SK-N-SH (cell line): ENCODE measurements around the gene ARHGEF10L. TPM values are rescaled to one million over a fixed set of nuclear protein-coding genes. Genes with fewer than 3 reads are reported as not detected.

Experiments used
- CTCF ChIA-PET: fragments of 300-600, 350-600 bp; formaldehyde crosslinking; extraction: SDS; loops from one replicate; lab custom pipeline; 2021; lab: Yijun Ruan, JAX
- POLR2A ChIA-PET: fragments of 350-600 bp; sonication (Branson Sonifier 250); formaldehyde crosslinking; extraction: SDS; loops from one replicate; lab custom pipeline; 2020; ENCODE audit warnings: antibody characterized with exemption, inconsistent platforms; lab: Yijun Ruan, JAX
- DNase-seq: peaks from one replicate; pipeline ENCODE4 v3.0.0; 2012
- H2AFZ ChIP-seq: fragments of 200-600 bp; sonication (generic); 2 replicates; pipeline ENCODE4 v1.8.1; 2016; ENCODE audit warnings: antibody characterized with exemption, mild to moderate bottlenecking, low read depth
- H3F3A ChIP-seq: fragments of 200-600 bp; sonication (generic); replicated peaks from 2 replicates; pipeline ENCODE3; 2016; ENCODE audit warnings: antibody characterized with exemption, mild to moderate bottlenecking; ENCODE audit not compliant: insufficient read depth
- H3K27ac ChIP-seq, 2 experiments: fragments of 200-500 bp in 1 of 2; fragments of 200-600 bp in 1 of 2; sonication (Bioruptor generic) in 1 of 2; sonication (generic), shearing (Covaris generic) in 1 of 2; 2 replicates each; pipeline versions ENCODE4 v1.5.1 to v1.6.1; 2014 to 2016; ENCODE audit warnings: low read depth in 2 of 2, inconsistent platforms in 1 of 2, low read length in 1 of 2, mild to moderate bottlenecking in 1 of 2, mixed read lengths in 1 of 2
- H3K27me3 ChIP-seq: fragments of 200-600 bp; sonication (generic), shearing (Covaris generic); 2 replicates; pipeline ENCODE4 v1.6.1; 2016; ENCODE audit warnings: mixed run types; ENCODE audit not compliant: insufficient read depth
- H3K36me3 ChIP-seq, 2 experiments: fragments of 200-500 bp in 1 of 2; fragments of 200-600 bp in 1 of 2; sonication (Bioruptor generic) in 1 of 2; sonication (generic) in 1 of 2; replicated peaks in 1 of 2; 2 replicates each; pipeline versions ENCODE3 to v1.5.1; 2014 to 2016; ENCODE audit warnings: low read length in 1 of 2, mild to moderate bottlenecking in 1 of 2; ENCODE audit not compliant: insufficient read depth in 2 of 2, control insufficient read depth in 1 of 2
- H3K4me1 ChIP-seq, 2 experiments: fragments of 200-500 bp in 1 of 2; fragments of 200-600 bp in 1 of 2; sonication (Bioruptor generic) in 1 of 2; sonication (generic), shearing (Covaris generic) in 1 of 2; 2 replicates each; pipeline versions ENCODE4 v1.5.1 to v1.6.1; 2014 to 2016; ENCODE audit warnings: low read depth in 1 of 2, low read length in 1 of 2, mixed run types in 1 of 2; ENCODE audit not compliant: insufficient read depth in 2 of 2, control insufficient read depth in 1 of 2
- H3K4me2 ChIP-seq: fragments of 200-600 bp; sonication (generic), shearing (Covaris generic); 2 replicates; pipeline ENCODE4 v1.6.1; 2017; ENCODE audit warnings: mixed run types
- H3K4me3 ChIP-seq, 2 experiments: fragments of 200-500 bp in 1 of 2; fragments of 200-600 bp in 1 of 2; sonication (Bioruptor generic) in 1 of 2; sonication (generic), shearing (Covaris generic) in 1 of 2; 2 replicates each; pipeline versions ENCODE4 v1.5.1 to v1.8.1; 2014 to 2016; ENCODE audit warnings: low read depth in 2 of 2, inconsistent platforms in 1 of 2, low read length in 1 of 2, mild to moderate bottlenecking in 1 of 2, mixed read lengths in 1 of 2, moderate library complexity in 1 of 2
- H3K79me2 ChIP-seq: fragments of 200-600 bp; sonication (generic); 2 replicates; pipeline ENCODE4 v1.8.1; 2017; ENCODE audit warnings: mild to moderate bottlenecking; ENCODE audit not compliant: insufficient read depth
- H3K9ac ChIP-seq: fragments of 200-600 bp; sonication (generic); 2 replicates; pipeline ENCODE4 v1.6.1; 2017; ENCODE audit warnings: mixed run types
- H3K9me2 ChIP-seq: fragments of 200-600 bp; sonication (generic); 2 replicates; pipeline ENCODE4 v1.6.1; 2017; ENCODE audit warnings: mixed run types
- H3K9me3 ChIP-seq: fragments of 200-600 bp; sonication (generic); 2 replicates; pipeline ENCODE4 v1.6.1; 2017; ENCODE audit warnings: mixed run types, mild to moderate bottlenecking, moderate library complexity
- H4K20me1 ChIP-seq: fragments of 200-600 bp; sonication (generic); 2 replicates; pipeline ENCODE4 v1.6.1; 2017; ENCODE audit warnings: mild to moderate bottlenecking, mixed run types; ENCODE audit not compliant: insufficient read depth
- FOSL2 ChIP-seq: IDR thresholded peaks from 2 replicates; pipeline ENCODE4 v1.4.0; 2012; ENCODE audit warnings: low read depth, mild to moderate bottlenecking, moderate library complexity, borderline replicate concordance
- FOXJ3 ChIP-seq: sonication (generic); formaldehyde crosslinking; IDR thresholded peaks from 2 replicates; pipeline ENCODE4 v1.5.1; 2020; ENCODE audit warnings: mild to moderate bottlenecking, missing genetic modification reagents
- GABPA ChIP-seq: IDR thresholded peaks from 2 replicates; pipeline ENCODE4 v1.4.0; 2012; ENCODE audit warnings: low read depth, mild to moderate bottlenecking
- NFIC ChIP-seq: IDR thresholded peaks from 2 replicates; pipeline ENCODE4 v1.4.0; 2012; ENCODE audit warnings: borderline replicate concordance
- NRF1 ChIP-seq: IDR thresholded peaks from 2 replicates; pipeline ENCODE4 v1.6.1; 2012; ENCODE audit warnings: low read depth, mild to moderate bottlenecking, low read length
- RAD21 ChIP-seq: IDR thresholded peaks from 2 replicates; pipeline ENCODE4 v1.6.1; 2012; ENCODE audit warnings: mild to moderate bottlenecking, low read length
- RCOR1 ChIP-seq: fragments of 150-350 bp; IDR thresholded peaks from 2 replicates; pipeline ENCODE4 v1.6.1; 2017; ENCODE audit warnings: antibody characterized with exemption, low read length
- RXRA ChIP-seq: IDR thresholded peaks from 2 replicates; pipeline ENCODE4 v1.4.0; 2012; ENCODE audit warnings: low read depth, mild to moderate bottlenecking, borderline replicate concordance
- SMC3 ChIP-seq: IDR thresholded peaks from 2 replicates; pipeline ENCODE4 v1.6.1; 2012; ENCODE audit warnings: low read depth, low read length, improper control_type of control experiment
- TCF12 ChIP-seq: IDR thresholded peaks from 2 replicates; pipeline ENCODE4 v1.4.0; 2012
- TEAD4 ChIP-seq: IDR thresholded peaks from 2 replicates; pipeline ENCODE4 v1.4.0; 2012; ENCODE audit warnings: mild to moderate bottlenecking, borderline replicate concordance; ENCODE audit not compliant: insufficient read depth
- WGBS: methylation state at CpG from one replicate; pipeline ENCODE4 v1.1.6; 2017; ENCODE audit warnings: low lambda C conversion rate; 5-methylcytosine and 5-hydroxymethylcytosine counted together
- polyA plus RNA-seq, 3 experiments: library from polyadenylated mRNA; depleted of rRNA; stranded (reverse); fragments of >200 nt; gene quantifications; 2 replicates each; pipeline ENCODE4 v1.2.3, GENCODE V29; 2012
- TF ChIP-seq, protein P1 (sequence below): IDR thresholded peaks from 2 replicates; pipeline ENCODE4; 2012
- TF ChIP-seq, protein P2 (sequence below): fragments of 200-600 bp; sonication (generic); IDR thresholded peaks from 2 replicates; pipeline ENCODE4 v1.6.1; 2017; ENCODE audit warnings: antibody characterized with exemption, mild to moderate bottlenecking, moderate library complexity

The ARHGEF10L gene
- polyA plus RNA-seq, 1 of the 3 experiments (the other 2 are of a cell fraction): 12.5 TPM

DNA sequence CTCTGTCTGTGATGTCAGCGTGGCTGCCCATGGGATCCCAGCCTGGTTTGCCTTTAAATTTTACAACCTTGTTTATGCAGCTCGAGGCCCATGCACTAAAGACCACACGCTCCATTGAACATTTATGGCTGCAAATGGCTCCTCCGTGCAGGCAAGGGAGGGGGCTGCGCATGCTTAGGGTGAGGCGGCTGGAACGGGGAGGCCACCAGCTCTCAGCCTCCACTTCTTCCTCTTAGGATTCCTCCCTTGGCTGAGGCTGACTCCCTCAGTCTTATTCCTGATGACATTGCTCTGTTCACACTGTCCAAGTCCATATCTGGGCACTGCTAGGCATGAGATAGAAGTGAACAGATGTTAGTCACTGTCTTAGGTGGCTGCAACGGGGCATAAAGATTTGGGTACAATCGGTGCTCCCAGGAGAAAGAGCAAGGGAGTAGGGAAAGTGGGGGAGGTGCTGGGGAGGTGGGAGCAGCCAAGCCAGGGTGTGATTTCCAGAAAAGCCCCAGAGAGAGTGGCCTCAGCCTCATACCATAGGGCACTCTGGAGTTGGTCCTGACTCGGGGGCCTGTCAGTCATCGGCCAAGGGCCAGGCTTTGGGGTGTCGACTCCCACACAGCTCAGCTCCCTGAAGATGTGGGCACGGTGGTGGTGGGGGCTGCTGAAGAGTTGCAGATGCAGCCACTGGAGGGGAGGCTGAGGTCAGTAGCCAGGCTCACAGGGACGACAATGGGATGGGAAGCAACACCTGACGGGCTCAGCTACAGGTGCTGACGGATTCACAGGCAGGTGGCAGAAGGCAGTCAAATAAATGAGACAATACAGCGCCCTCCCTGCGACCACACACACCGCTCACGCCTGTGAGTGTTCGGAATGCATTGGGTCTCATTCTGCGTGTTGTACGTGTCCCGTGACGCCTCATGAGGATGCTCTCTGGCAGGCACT, 178.4 kb downstream of the ARHGEF10L start:
- Histone ChIP-seq H3K27me3 (no peaks in the 10 kb centered on the region), H3K9me2 (no peaks in the 10 kb centered on the region), H3K9me3 (no peaks in the 10 kb centered on the region), H3K79me2 (no peaks in the 10 kb centered on the region), H3K27ac (no peak overlapping the region), H3K4me3 (no peak overlapping the region), H4K20me1 (no peaks in the 10 kb centered on the region), H3F3A (no peaks in the 10 kb centered on the region), H3K4me1 (peaks cover 0 to 13% of the 10 kb centered on the region in 2 experiments; a peak in 1 of 4 replicates), H2AFZ (no peak overlapping the region), H3K9ac (no peak overlapping the region), H3K36me3 (no peaks in the 10 kb centered on the region), H3K4me2 (no peak overlapping the region)
- WGBS: 78% methylated on average over 23 of the region's 25 CpGs
- DNase-seq: no peak
- no peak for TF ChIP-seq TEAD4
- ChIA-PET POLR2A (no interaction called here), CTCF (interaction anchor here (3.5 kb wide), 1 partner anchor 56 kb away, joined by 11 read pairs; no protein-coding TSS in a partner anchor)

DNA sequence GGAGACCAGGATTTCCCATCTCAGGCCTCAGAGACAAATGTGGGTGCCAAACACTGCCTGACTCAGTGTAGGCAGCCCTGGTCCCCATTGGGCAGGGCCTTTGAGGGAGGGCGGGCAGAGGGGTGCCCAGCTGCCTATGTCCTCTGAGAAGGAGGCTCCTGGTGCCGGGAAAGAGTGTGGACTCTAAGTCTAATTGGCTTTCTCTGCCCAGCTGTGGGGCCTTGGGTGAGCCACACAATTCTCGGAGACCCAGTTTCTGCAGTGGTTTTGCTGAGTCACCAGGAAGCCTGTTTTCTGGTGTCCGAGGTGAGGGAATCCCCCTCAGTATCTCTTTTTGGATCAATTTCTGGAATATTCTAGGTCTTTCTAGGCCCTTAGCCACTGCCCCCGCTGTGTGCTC, 180.4 kb downstream of the ARHGEF10L start:
- no peaks in the 10 kb centered on the region for H3K36me3 ChIP-seq
- no peak overlapping the region for H3K4me3 ChIP-seq
- 44% methylated on average over 3 of the region's 5 CpGs for WGBS
- no peaks in the 10 kb centered on the region for H3F3A ChIP-seq
- CTCF ChIA-PET: interaction anchor here (1.0 to 3.5 kb wide), 3 partner anchors 58 to 106 kb away, joined by 3 to 11 read pairs (median 3); no protein-coding TSS in a partner anchor
- H3K4me1 ChIP-seq: no peaks in the 10 kb centered on the region; a peak in 1 of 4 replicates
- H3K79me2 ChIP-seq: no peaks in the 10 kb centered on the region
- no peak for TF ChIP-seq RXRA
- TF ChIP-seq GABPA: no peak
- TF ChIP-seq TCF12: no peak
- no peak for TF ChIP-seq NFIC
- TF ChIP-seq, protein P1, sequence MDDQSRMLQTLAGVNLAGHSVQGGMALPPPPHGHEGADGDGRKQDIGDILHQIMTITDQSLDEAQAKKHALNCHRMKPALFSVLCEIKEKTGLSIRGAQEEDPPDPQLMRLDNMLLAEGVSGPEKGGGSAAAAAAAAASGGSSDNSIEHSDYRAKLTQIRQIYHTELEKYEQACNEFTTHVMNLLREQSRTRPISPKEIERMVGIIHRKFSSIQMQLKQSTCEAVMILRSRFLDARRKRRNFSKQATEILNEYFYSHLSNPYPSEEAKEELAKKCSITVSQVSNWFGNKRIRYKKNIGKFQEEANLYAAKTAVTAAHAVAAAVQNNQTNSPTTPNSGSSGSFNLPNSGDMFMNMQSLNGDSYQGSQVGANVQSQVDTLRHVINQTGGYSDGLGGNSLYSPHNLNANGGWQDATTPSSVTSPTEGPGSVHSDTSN: no peak
- TF ChIP-seq SMC3: no peak
- no peak for TF ChIP-seq NRF1
- no peak for TF ChIP-seq FOSL2
- TF ChIP-seq, protein P2, sequence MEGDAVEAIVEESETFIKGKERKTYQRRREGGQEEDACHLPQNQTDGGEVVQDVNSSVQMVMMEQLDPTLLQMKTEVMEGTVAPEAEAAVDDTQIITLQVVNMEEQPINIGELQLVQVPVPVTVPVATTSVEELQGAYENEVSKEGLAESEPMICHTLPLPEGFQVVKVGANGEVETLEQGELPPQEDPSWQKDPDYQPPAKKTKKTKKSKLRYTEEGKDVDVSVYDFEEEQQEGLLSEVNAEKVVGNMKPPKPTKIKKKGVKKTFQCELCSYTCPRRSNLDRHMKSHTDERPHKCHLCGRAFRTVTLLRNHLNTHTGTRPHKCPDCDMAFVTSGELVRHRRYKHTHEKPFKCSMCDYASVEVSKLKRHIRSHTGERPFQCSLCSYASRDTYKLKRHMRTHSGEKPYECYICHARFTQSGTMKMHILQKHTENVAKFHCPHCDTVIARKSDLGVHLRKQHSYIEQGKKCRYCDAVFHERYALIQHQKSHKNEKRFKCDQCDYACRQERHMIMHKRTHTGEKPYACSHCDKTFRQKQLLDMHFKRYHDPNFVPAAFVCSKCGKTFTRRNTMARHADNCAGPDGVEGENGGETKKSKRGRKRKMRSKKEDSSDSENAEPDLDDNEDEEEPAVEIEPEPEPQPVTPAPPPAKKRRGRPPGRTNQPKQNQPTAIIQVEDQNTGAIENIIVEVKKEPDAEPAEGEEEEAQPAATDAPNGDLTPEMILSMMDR: no peak
- TF ChIP-seq FOXJ3: no peak
- TF ChIP-seq RCOR1: no peak
- no peak for TF ChIP-seq RAD21
- DNase-seq: no peak
- no peak overlapping the region for H3K4me2 ChIP-seq
- H3K27ac ChIP-seq: no peak overlapping the region
- no peaks in the 10 kb centered on the region for H4K20me1 ChIP-seq
- H3K9ac ChIP-seq: no peak overlapping the region
- H3K9me3 ChIP-seq: no peaks in the 10 kb centered on the region
- H2AFZ ChIP-seq: no peak overlapping the region
- POLR2A ChIA-PET: no interaction called here
- H3K27me3 ChIP-seq: no peaks in the 10 kb centered on the region
- H3K9me2 ChIP-seq: no peaks in the 10 kb centered on the region
